ENCODE results near the gene FES. TPM values are rescaled to one million over a fixed set of nuclear protein-coding genes. Genes with fewer than 3 reads are reported as not detected.
"Not testable (repeated sequence)": the region's sequence is repeated elsewhere in the genome, so short reads cannot be mapped to it uniquely, and the experiment has no call there.

FES gene
- total RNA-seq, 1 donor from 2014 or later: 45.4 TPM

DNA sequence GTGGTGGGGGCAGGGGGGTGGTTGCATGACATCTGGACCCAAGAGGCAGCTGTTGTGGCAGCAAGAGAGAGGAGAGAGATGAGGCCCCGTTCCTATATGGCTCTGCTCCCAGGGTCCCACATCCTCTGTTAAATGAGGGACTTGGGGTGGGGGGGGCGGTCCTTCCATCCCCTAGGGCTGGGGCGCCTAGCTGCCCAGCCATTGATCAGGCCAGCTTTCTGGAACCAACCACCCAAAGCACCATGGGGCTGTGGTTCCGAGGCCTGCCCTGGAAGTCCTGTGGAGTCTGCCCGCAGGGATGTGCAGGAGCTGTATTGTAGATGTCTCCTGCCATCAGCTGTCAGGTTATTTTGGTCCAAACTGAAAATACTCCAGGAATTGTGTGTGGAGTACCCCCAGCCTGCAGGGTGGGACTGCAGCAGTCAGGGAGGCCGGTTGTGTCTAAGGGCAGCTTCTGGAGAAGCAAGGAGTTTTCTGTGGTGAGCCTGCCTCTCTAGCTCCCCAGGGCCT is 10.8 kb upstream of the FES start:
- intact Hi-C loops (cut with micrococcal nuclease): loop anchor here (1.0 kb wide), 7 partner anchors 21 to 225 kb away; partner anchors contain the start of gene MAN2A2
- Mint-ChIP-seq H3K9me3 (no peaks in the 10 kb centered on the region), H3K27ac (peak overlapping the region; percentile 92), H3K4me3 (peak overlapping the region; percentile 97), H3K36me3 (ENCODE audit: low read depth) (peaks cover 73% of the 10 kb centered on the region), H3K27me3 (ENCODE audit: insufficient read depth) (no peaks in the 10 kb centered on the region), H3K4me1 (ENCODE audit: low read depth) (peaks cover 74% of the 10 kb centered on the region)
- DNase-seq (ENCODE audit: low spot score): no peak

- intact Hi-C loops (cut with micrococcal nuclease): loop anchor here (1.0 kb wide), 8 partner anchors 9 to 226 kb away; partner anchors contain the start of gene MAN2A2
- Mint-ChIP-seq H3K27ac (peak overlapping the region; percentile 92), H3K4me1 (ENCODE audit: low read depth) (peaks cover 73% of the 10 kb centered on the region), H3K4me3 (peak overlapping the region; percentile 97), H3K36me3 (ENCODE audit: low read depth) (peaks cover 77% of the 10 kb centered on the region), H3K9me3 (no peaks in the 10 kb centered on the region), H3K27me3 (ENCODE audit: insufficient read depth) (no peaks in the 10 kb centered on the region)
- DNase-seq (ENCODE audit: low spot score): no peak
These were observed 10.2 kb upstream of the FES start for GRCh38 chr15:90873998-90874605.

DNA sequence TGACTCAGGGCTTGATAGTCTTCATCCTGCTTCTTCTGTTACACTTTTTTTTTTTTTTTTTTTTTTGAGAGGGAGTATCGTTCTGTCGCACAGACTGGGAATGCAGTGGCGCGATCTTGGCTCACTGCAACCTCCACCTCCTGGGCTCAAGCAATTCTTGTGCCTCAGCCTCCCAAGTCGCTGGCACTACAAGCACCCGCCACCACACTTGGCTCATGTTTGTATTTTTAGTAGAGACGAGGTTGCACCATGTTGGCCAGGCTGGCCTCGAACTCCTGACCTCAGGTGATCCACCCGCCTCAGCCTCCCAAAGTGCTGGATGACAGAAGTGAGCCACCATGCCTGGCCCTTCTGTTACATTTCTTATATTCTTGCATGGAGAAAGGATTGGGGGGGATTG is 9.3 kb upstream of the FES start:
- Mint-ChIP-seq H3K27ac (peak overlapping the region; percentile 74), H3K4me3 (peak overlapping the region; percentile 97), H3K36me3 (ENCODE audit: low read depth) (peaks cover 80% of the 10 kb centered on the region), H3K4me1 (ENCODE audit: low read depth) (peaks cover 70% of the 10 kb centered on the region)
- H3K27me3 Mint-ChIP-seq (ENCODE audit: insufficient read depth); DNase-seq (ENCODE audit: low spot score); H3K9me3 Mint-ChIP-seq: not testable (repeated sequence)
- intact Hi-C loops (cut with micrococcal nuclease): loop anchor here (1.0 kb wide), 1 partner anchor 8 kb away; no protein-coding TSS in a partner anchor

GRCh38 chr15:90875549-90875981 is 8.7 kb upstream of the FES start:
- Mint-ChIP-seq H3K4me1 (ENCODE audit: low read depth) (peaks cover 64% of the 10 kb centered on the region), H3K4me3 (peak overlapping the region; percentile 97)

DNA sequence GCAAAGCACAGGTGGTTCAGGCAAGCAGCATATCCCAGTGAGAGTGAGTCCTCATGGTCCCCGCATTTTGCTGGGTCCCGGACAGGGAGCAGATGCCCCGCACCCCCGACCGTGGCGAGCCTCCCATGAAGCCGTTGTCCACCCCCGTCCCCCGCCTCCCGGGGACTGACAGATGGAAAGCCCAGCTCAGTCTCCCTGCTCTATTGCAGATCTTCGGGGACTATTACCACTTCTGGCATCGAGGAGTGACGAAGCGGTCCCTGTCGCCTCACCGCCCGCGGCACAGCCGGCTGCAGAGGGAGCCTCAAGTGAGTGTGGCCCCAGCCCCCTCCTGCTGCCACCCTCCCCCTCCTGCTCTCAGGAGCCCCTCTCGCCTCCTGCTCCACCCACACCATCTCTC is 8.3 kb upstream of the FES start:
- Mint-ChIP-seq H3K36me3 (ENCODE audit: low read depth) (peaks cover 76% of the 10 kb centered on the region), H3K9me3 (no peaks in the 10 kb centered on the region), H3K4me3 (peak overlapping the region; percentile 97), H3K27ac (peak overlapping the region; percentile 86), H3K4me1 (ENCODE audit: low read depth) (peaks cover 60% of the 10 kb centered on the region), H3K27me3 (ENCODE audit: insufficient read depth) (no peaks in the 10 kb centered on the region)
- DNase-seq (ENCODE audit: low spot score): no peak
- intact Hi-C loops (cut with micrococcal nuclease): no loop called here

More at GRCh38 chr15:90875549-90875981, 8.7 kb upstream of the FES start:
- Mint-ChIP-seq H3K36me3 (ENCODE audit: low read depth) (peaks cover 78% of the 10 kb centered on the region), H3K27ac (peak overlapping the region; percentile 74), H3K27me3 (ENCODE audit: insufficient read depth) (no peaks in the 10 kb centered on the region), H3K9me3 (no peaks in the 10 kb centered on the region)
- intact Hi-C loops (cut with micrococcal nuclease): no loop called here
- no peak for DNase-seq (ENCODE audit: low spot score)

GRCh38 chr15:90876512-90877170 is 7.7 kb upstream of the FES start:
- Mint-ChIP-seq H3K4me1 (ENCODE audit: low read depth) (peaks cover 60% of the 10 kb centered on the region), H3K36me3 (ENCODE audit: low read depth) (peaks cover 76% of the 10 kb centered on the region), H3K27ac (peak overlapping the region; percentile 86), H3K4me3 (peak overlapping the region; percentile 75), H3K27me3 (ENCODE audit: insufficient read depth) (no peaks in the 10 kb centered on the region), H3K9me3 (no peaks in the 10 kb centered on the region)
- DNase-seq (ENCODE audit: low spot score): no peak
- intact Hi-C loops (cut with micrococcal nuclease): no loop called here

DNA sequence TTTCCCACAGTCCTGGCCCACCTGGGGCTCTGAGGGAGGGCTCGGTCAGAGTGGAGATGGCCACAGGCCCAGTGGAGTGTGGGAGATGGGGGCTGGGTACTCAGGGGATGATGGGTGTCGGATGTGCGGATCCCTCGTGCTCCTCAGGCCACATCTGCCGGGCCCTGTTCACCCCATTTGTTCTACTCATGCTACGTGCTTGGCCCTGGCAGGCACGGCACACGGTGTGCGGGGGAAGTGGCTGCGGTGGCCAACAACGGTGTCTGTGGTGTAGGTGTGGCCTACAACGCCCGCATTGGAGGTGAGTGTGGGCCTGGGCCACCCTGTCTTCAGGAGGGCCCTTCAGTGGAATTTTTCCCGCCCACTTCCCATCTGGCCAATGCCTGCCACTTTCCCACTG is 7.0 kb upstream of the FES start:
- intact Hi-C loops (cut with micrococcal nuclease): no loop called here
- H3K9me3 Mint-ChIP-seq: no peaks in the 10 kb centered on the region
- peaks cover 60% of the 10 kb centered on the region for H3K4me1 Mint-ChIP-seq (ENCODE audit: low read depth)
- no peaks in the 10 kb centered on the region for H3K27me3 Mint-ChIP-seq (ENCODE audit: insufficient read depth)
- peak overlapping the region; percentile 86 for H3K27ac Mint-ChIP-seq
- DNase-seq (ENCODE audit: low spot score): no peak
- H3K36me3 Mint-ChIP-seq (ENCODE audit: low read depth): peaks cover 74% of the 10 kb centered on the region
- H3K4me3 Mint-ChIP-seq: peak overlapping the region; percentile 75

DNA sequence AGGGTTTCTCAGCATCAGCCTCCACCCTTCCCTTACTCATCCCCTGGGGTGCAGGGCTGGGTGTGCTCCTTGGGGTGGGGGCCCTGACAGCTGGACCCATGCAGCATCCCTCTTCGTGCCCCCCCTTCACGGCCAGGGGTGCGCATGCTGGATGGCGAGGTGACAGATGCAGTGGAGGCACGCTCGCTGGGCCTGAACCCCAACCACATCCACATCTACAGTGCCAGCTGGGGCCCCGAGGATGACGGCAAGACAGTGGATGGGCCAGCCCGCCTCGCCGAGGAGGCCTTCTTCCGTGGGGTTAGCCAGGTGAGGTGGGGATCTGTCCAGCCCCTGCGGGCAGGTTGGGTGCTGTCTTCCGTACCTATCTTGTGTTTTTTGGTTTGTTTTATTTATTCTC is 6.3 kb upstream of the FES start:
- Mint-ChIP-seq H3K27ac (peak overlapping the region; percentile 86), H3K4me1 (ENCODE audit: low read depth) (peaks cover 65% of the 10 kb centered on the region), H3K36me3 (ENCODE audit: low read depth) (peaks cover 70% of the 10 kb centered on the region), H3K4me3 (peak overlapping the region; percentile 75), H3K27me3 (ENCODE audit: insufficient read depth) (no peaks in the 10 kb centered on the region), H3K9me3 (no peaks in the 10 kb centered on the region)
- DNase-seq (ENCODE audit: low spot score): no peak
- intact Hi-C loops (cut with micrococcal nuclease): no loop called here

- Mint-ChIP-seq H3K27ac (peak overlapping the region; percentile 86), H3K27me3 (ENCODE audit: insufficient read depth) (no peaks in the 10 kb centered on the region), H3K9me3 (no peaks in the 10 kb centered on the region), H3K4me1 (ENCODE audit: low read depth) (peaks cover 67% of the 10 kb centered on the region), H3K4me3 (no peak overlapping the region), H3K36me3 (ENCODE audit: low read depth) (peaks cover 69% of the 10 kb centered on the region)
- no peak for DNase-seq (ENCODE audit: low spot score)
- intact Hi-C loops (cut with micrococcal nuclease): no loop called here
These were observed 5.6 kb upstream of the FES start for GRCh38 chr15:90878660-90879059.

- H3K27ac Mint-ChIP-seq: peak overlapping the region; percentile 86
- H3K36me3 Mint-ChIP-seq (ENCODE audit: low read depth): peaks cover 59% of the 10 kb centered on the region
- no peak overlapping the region for H3K4me3 Mint-ChIP-seq
- intact Hi-C loops (cut with micrococcal nuclease): loop anchor here (10.0 kb wide), 1 partner anchor 385 kb away; no protein-coding TSS in a partner anchor
- no peaks in the 10 kb centered on the region for H3K27me3 Mint-ChIP-seq (ENCODE audit: insufficient read depth)
- peaks cover 61% of the 10 kb centered on the region for H3K4me1 Mint-ChIP-seq (ENCODE audit: low read depth)
- DNase-seq (ENCODE audit: low spot score): no peak
- H3K9me3 Mint-ChIP-seq: no peaks in the 10 kb centered on the region
These were observed 4.5 kb upstream of the FES start for GRCh38 chr15:90879730-90880366.

DNA sequence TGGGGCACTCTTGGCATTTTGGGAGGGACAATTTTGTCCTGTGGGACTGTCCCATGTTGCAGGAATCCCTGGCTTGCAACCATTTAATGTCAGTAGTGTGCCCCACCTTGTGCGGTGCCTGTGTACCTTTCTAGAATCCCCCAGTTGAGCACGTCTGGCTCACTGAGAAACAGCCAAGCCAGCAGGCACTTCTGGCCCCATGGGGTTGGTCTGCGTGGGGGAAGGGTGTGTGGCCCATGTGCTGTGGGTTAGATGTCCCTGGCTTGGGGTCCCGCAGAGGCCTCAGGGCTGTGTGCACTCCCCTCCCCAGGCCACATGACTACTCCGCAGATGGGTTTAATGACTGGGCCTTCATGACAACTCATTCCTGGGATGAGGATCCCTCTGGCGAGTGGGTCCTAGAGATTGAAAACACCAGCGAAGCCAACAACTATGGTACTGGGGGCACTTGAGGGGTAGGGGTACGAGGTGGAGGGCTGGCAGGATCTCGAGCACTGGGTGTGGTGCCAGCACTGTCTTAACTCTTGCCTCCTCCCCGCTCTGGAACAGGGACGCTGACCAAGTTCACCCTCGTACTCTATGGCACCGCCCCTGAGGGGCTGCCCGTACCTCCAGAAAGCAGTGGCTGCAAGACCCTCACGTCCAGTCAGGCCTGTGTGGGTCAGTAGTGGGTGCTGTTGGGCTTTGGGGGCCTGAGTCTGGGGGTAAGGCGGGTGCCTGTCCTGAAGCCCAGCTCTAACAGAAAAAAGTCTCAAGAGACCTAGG is 3.7 kb upstream of the FES start:
- no peak overlapping the region for H3K4me3 Mint-ChIP-seq
- intact Hi-C loops (cut with micrococcal nuclease): loop anchor here (10.0 kb wide), 1 partner anchor 386 kb away; no protein-coding TSS in a partner anchor
- H3K9me3 Mint-ChIP-seq: no peaks in the 10 kb centered on the region
- H3K27me3 Mint-ChIP-seq (ENCODE audit: insufficient read depth): no peaks in the 10 kb centered on the region
- peak overlapping the region; percentile 23 for H3K27ac Mint-ChIP-seq
- peaks cover 64% of the 10 kb centered on the region for H3K4me1 Mint-ChIP-seq (ENCODE audit: low read depth)
- peaks cover 55% of the 10 kb centered on the region for H3K36me3 Mint-ChIP-seq (ENCODE audit: low read depth)
- DNase-seq (ENCODE audit: low spot score): no peak

DNA sequence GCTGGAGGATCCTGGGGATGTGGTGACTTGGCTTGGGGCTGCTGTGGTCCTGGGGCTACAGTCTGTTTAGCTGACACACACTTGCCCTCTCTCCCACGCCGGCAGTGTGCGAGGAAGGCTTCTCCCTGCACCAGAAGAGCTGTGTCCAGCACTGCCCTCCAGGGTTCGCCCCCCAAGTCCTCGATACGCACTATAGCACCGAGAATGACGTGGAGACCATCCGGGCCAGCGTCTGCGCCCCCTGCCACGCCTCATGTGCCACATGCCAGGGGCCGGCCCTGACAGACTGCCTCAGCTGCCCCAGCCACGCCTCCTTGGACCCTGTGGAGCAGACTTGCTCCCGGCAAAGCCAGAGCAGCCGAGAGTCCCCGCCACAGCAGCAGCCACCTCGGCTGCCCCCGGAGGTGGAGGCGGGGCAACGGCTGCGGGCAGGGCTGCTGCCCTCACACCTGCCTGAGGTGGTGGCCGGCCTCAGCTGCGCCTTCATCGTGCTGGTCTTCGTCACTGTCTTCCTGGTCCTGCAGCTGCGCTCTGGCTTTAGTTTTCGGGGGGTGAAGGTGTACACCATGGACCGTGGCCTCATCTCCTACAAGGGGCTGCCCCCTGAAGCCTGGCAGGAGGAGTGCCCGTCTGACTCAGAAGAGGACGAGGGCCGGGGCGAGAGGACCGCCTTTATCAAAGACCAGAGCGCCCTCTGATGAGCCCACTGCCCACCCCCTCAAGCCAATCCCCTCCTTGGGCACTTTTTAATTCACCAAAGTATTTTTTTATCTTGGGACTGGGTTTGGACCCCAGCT is 2.9 kb upstream of the FES start:
- Mint-ChIP-seq H3K4me3 (no peak overlapping the region), H3K36me3 (ENCODE audit: low read depth) (peaks cover 55% of the 10 kb centered on the region), H3K27ac (peak overlapping the region; percentile 23), H3K4me1 (ENCODE audit: low read depth) (peaks cover 64% of the 10 kb centered on the region), H3K27me3 (ENCODE audit: insufficient read depth) (no peaks in the 10 kb centered on the region), H3K9me3 (no peaks in the 10 kb centered on the region)
- no peak for DNase-seq (ENCODE audit: low spot score)
- intact Hi-C loops (cut with micrococcal nuclease): loop anchor here (10.0 kb wide), 1 partner anchor 387 kb away; no protein-coding TSS in a partner anchor
